SK-N-SH (cell line): ENCODE measurements around the gene GRIK1. TPM values are rescaled to one million over a fixed set of nuclear protein-coding genes. Genes with fewer than 3 reads are reported as not detected.
A peak's percentile ranks its signal among the peaks of the same experiment; 100 is the strongest.

Experiments
- CTCF ChIA-PET: fragments of 300-600, 350-600 bp; formaldehyde crosslinking; extraction: SDS; loops from one replicate; lab custom pipeline; 2021; lab: Yijun Ruan, JAX
- POLR2A ChIA-PET: fragments of 350-600 bp; sonication (Branson Sonifier 250); formaldehyde crosslinking; extraction: SDS; loops from one replicate; lab custom pipeline; 2020; ENCODE audit warnings: antibody characterized with exemption, inconsistent platforms; lab: Yijun Ruan, JAX
- DNase-seq: peaks from one replicate; pipeline ENCODE4 v3.0.0; 2012
- H2AFZ ChIP-seq: fragments of 200-600 bp; sonication (generic); 2 replicates; pipeline ENCODE4 v1.8.1; 2016; ENCODE audit warnings: antibody characterized with exemption, mild to moderate bottlenecking, low read depth
- H3F3A ChIP-seq: fragments of 200-600 bp; sonication (generic); replicated peaks from 2 replicates; pipeline ENCODE3; 2016; ENCODE audit warnings: antibody characterized with exemption, mild to moderate bottlenecking; ENCODE audit not compliant: insufficient read depth
- H3K27ac ChIP-seq, 2 experiments: fragments of 200-500 bp in 1 of 2; fragments of 200-600 bp in 1 of 2; sonication (Bioruptor generic) in 1 of 2; sonication (generic), shearing (Covaris generic) in 1 of 2; 2 replicates each; pipeline versions ENCODE4 v1.5.1 to v1.6.1; 2014 to 2016; ENCODE audit warnings: low read depth in 2 of 2, inconsistent platforms in 1 of 2, low read length in 1 of 2, mild to moderate bottlenecking in 1 of 2, mixed read lengths in 1 of 2
- H3K27me3 ChIP-seq: fragments of 200-600 bp; sonication (generic), shearing (Covaris generic); 2 replicates; pipeline ENCODE4 v1.6.1; 2016; ENCODE audit warnings: mixed run types; ENCODE audit not compliant: insufficient read depth
- H3K36me3 ChIP-seq, 2 experiments: fragments of 200-500 bp in 1 of 2; fragments of 200-600 bp in 1 of 2; sonication (Bioruptor generic) in 1 of 2; sonication (generic) in 1 of 2; replicated peaks in 1 of 2; 2 replicates each; pipeline versions ENCODE3 to v1.5.1; 2014 to 2016; ENCODE audit warnings: low read length in 1 of 2, mild to moderate bottlenecking in 1 of 2; ENCODE audit not compliant: insufficient read depth in 2 of 2, control insufficient read depth in 1 of 2
- H3K4me1 ChIP-seq, 2 experiments: fragments of 200-500 bp in 1 of 2; fragments of 200-600 bp in 1 of 2; sonication (Bioruptor generic) in 1 of 2; sonication (generic), shearing (Covaris generic) in 1 of 2; 2 replicates each; pipeline versions ENCODE4 v1.5.1 to v1.6.1; 2014 to 2016; ENCODE audit warnings: low read depth in 1 of 2, low read length in 1 of 2, mixed run types in 1 of 2; ENCODE audit not compliant: insufficient read depth in 2 of 2, control insufficient read depth in 1 of 2
- H3K4me2 ChIP-seq: fragments of 200-600 bp; sonication (generic), shearing (Covaris generic); 2 replicates; pipeline ENCODE4 v1.6.1; 2017; ENCODE audit warnings: mixed run types
- H3K4me3 ChIP-seq, 2 experiments: fragments of 200-500 bp in 1 of 2; fragments of 200-600 bp in 1 of 2; sonication (Bioruptor generic) in 1 of 2; sonication (generic), shearing (Covaris generic) in 1 of 2; 2 replicates each; pipeline versions ENCODE4 v1.5.1 to v1.8.1; 2014 to 2016; ENCODE audit warnings: low read depth in 2 of 2, inconsistent platforms in 1 of 2, low read length in 1 of 2, mild to moderate bottlenecking in 1 of 2, mixed read lengths in 1 of 2, moderate library complexity in 1 of 2
- H3K79me2 ChIP-seq: fragments of 200-600 bp; sonication (generic); 2 replicates; pipeline ENCODE4 v1.8.1; 2017; ENCODE audit warnings: mild to moderate bottlenecking; ENCODE audit not compliant: insufficient read depth
- H3K9ac ChIP-seq: fragments of 200-600 bp; sonication (generic); 2 replicates; pipeline ENCODE4 v1.6.1; 2017; ENCODE audit warnings: mixed run types
- H3K9me2 ChIP-seq: fragments of 200-600 bp; sonication (generic); 2 replicates; pipeline ENCODE4 v1.6.1; 2017; ENCODE audit warnings: mixed run types
- H3K9me3 ChIP-seq: fragments of 200-600 bp; sonication (generic); 2 replicates; pipeline ENCODE4 v1.6.1; 2017; ENCODE audit warnings: mixed run types, mild to moderate bottlenecking, moderate library complexity
- H4K20me1 ChIP-seq: fragments of 200-600 bp; sonication (generic); 2 replicates; pipeline ENCODE4 v1.6.1; 2017; ENCODE audit warnings: mild to moderate bottlenecking, mixed run types; ENCODE audit not compliant: insufficient read depth
- FOSL2 ChIP-seq: IDR thresholded peaks from 2 replicates; pipeline ENCODE4 v1.4.0; 2012; ENCODE audit warnings: low read depth, mild to moderate bottlenecking, moderate library complexity, borderline replicate concordance
- FOXJ3 ChIP-seq: sonication (generic); formaldehyde crosslinking; IDR thresholded peaks from 2 replicates; pipeline ENCODE4 v1.5.1; 2020; ENCODE audit warnings: mild to moderate bottlenecking, missing genetic modification reagents
- FOXM1 ChIP-seq: IDR thresholded peaks from 2 replicates; pipeline ENCODE4 v1.4.0; 2012; ENCODE audit warnings: low read depth, mild to moderate bottlenecking
- MEF2A ChIP-seq: IDR thresholded peaks from 2 replicates; pipeline ENCODE4 v1.4.0; 2012; ENCODE audit warnings: low read depth, borderline replicate concordance
- MXI1 ChIP-seq: IDR thresholded peaks from 2 replicates; pipeline ENCODE4 v1.6.1; 2012; ENCODE audit warnings: mild to moderate bottlenecking, low read depth, low read length, improper control_type of control experiment
- NFIC ChIP-seq: IDR thresholded peaks from 2 replicates; pipeline ENCODE4 v1.4.0; 2012; ENCODE audit warnings: borderline replicate concordance
- NRF1 ChIP-seq: IDR thresholded peaks from 2 replicates; pipeline ENCODE4 v1.6.1; 2012; ENCODE audit warnings: low read depth, mild to moderate bottlenecking, low read length
- RCOR1 ChIP-seq: fragments of 150-350 bp; IDR thresholded peaks from 2 replicates; pipeline ENCODE4 v1.6.1; 2017; ENCODE audit warnings: antibody characterized with exemption, low read length
- RFX5 ChIP-seq: IDR thresholded peaks from 2 replicates; pipeline ENCODE4 v1.6.1; 2012; ENCODE audit warnings: mild to moderate bottlenecking, improper control_type of control experiment, low read length
- SMC3 ChIP-seq: IDR thresholded peaks from 2 replicates; pipeline ENCODE4 v1.6.1; 2012; ENCODE audit warnings: low read depth, low read length, improper control_type of control experiment
- TAF1 ChIP-seq: IDR thresholded peaks from 2 replicates; pipeline ENCODE4 v1.6.1; 2012; ENCODE audit warnings: low read depth, mild to moderate bottlenecking, low read length, moderate library complexity, borderline replicate concordance
- polyA plus RNA-seq, 3 experiments: library from polyadenylated mRNA; depleted of rRNA; stranded (reverse); fragments of >200 nt; gene quantifications; 2 replicates each; pipeline ENCODE4 v1.2.3, GENCODE V29; 2012
- TF ChIP-seq, protein P1 (sequence below): IDR thresholded peaks from 2 replicates; pipeline ENCODE4 v1.4.0; 2012; ENCODE audit warnings: low read depth
- TF ChIP-seq, protein P2 (sequence below): IDR thresholded peaks from 2 replicates; pipeline ENCODE4 v1.6.1; 2012; ENCODE audit warnings: mild to moderate bottlenecking, low read depth, low read length, moderate library complexity
- TF ChIP-seq, protein P3 (sequence below): IDR thresholded peaks from 2 replicates; pipeline ENCODE4; 2012
- TF ChIP-seq, protein P4 (sequence below): fragments of 150-350 bp; IDR thresholded peaks from 2 replicates; pipeline ENCODE4 v1.6.1; 2017; ENCODE audit warnings: antibody characterized with exemption, low read length, low read depth, borderline replicate concordance
- TF ChIP-seq, protein P5 (sequence below): IDR thresholded peaks from 2 replicates; pipeline ENCODE4 v1.4.0; 2012; ENCODE audit warnings: low read depth, borderline replicate concordance
- TF ChIP-seq, protein P6 (sequence below): IDR thresholded peaks from 2 replicates; pipeline ENCODE4 v1.4.0; 2012; ENCODE audit warnings: low read depth, borderline replicate concordance
- TF ChIP-seq, protein P7 (sequence below): fragments of 200-600 bp; sonication (generic); IDR thresholded peaks from 2 replicates; pipeline ENCODE4 v1.6.1; 2017; ENCODE audit warnings: antibody characterized with exemption, mild to moderate bottlenecking, moderate library complexity

GRIK1 gene
- polyA plus RNA-seq, 1 of the 3 experiments (the other 2 are of a cell fraction) = not detected

DNA sequence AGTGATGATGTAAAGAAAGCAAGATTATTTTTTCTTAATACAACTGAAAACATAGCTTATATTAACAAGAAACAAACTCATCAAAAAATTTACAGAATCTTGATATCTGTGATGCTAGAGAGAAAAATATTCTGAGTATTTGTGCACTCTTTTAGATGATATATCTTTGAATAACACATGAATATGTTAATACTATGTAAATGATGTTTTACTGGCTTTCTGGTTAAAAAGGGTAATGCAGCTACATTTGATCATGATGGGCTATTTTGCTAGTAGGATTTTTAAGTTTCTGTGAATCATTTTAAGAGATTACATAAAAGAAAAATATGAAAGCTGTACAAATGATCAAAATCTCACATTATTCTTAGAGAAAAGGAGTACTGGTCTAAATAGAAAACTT, 114.5 kb downstream of the GRIK1 start:
- H2AFZ ChIP-seq = 0 out of 2 replicates have a peak overlapping the region, but pooled peaks have one; percentile 20
- TF ChIP-seq NFIC (no peak), FOXM1 (no peak), FOXJ3 (CRISPR knock-in tag) (no peak), TAF1 (no peak), SMC3 (no peak), NRF1 (no peak), RCOR1 (no peak), RFX5 (no peak), MXI1 (no peak), FOSL2 (no peak), MEF2A (no peak)
- TF ChIP-seq, protein P1, sequence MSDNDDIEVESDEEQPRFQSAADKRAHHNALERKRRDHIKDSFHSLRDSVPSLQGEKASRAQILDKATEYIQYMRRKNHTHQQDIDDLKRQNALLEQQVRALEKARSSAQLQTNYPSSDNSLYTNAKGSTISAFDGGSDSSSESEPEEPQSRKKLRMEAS = no peak
- TF ChIP-seq, protein P2, sequence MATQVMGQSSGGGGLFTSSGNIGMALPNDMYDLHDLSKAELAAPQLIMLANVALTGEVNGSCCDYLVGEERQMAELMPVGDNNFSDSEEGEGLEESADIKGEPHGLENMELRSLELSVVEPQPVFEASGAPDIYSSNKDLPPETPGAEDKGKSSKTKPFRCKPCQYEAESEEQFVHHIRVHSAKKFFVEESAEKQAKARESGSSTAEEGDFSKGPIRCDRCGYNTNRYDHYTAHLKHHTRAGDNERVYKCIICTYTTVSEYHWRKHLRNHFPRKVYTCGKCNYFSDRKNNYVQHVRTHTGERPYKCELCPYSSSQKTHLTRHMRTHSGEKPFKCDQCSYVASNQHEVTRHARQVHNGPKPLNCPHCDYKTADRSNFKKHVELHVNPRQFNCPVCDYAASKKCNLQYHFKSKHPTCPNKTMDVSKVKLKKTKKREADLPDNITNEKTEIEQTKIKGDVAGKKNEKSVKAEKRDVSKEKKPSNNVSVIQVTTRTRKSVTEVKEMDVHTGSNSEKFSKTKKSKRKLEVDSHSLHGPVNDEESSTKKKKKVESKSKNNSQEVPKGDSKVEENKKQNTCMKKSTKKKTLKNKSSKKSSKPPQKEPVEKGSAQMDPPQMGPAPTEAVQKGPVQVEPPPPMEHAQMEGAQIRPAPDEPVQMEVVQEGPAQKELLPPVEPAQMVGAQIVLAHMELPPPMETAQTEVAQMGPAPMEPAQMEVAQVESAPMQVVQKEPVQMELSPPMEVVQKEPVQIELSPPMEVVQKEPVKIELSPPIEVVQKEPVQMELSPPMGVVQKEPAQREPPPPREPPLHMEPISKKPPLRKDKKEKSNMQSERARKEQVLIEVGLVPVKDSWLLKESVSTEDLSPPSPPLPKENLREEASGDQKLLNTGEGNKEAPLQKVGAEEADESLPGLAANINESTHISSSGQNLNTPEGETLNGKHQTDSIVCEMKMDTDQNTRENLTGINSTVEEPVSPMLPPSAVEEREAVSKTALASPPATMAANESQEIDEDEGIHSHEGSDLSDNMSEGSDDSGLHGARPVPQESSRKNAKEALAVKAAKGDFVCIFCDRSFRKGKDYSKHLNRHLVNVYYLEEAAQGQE = no peak
- TF ChIP-seq, protein P3, sequence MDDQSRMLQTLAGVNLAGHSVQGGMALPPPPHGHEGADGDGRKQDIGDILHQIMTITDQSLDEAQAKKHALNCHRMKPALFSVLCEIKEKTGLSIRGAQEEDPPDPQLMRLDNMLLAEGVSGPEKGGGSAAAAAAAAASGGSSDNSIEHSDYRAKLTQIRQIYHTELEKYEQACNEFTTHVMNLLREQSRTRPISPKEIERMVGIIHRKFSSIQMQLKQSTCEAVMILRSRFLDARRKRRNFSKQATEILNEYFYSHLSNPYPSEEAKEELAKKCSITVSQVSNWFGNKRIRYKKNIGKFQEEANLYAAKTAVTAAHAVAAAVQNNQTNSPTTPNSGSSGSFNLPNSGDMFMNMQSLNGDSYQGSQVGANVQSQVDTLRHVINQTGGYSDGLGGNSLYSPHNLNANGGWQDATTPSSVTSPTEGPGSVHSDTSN = no peak
- TF ChIP-seq, protein P4, sequence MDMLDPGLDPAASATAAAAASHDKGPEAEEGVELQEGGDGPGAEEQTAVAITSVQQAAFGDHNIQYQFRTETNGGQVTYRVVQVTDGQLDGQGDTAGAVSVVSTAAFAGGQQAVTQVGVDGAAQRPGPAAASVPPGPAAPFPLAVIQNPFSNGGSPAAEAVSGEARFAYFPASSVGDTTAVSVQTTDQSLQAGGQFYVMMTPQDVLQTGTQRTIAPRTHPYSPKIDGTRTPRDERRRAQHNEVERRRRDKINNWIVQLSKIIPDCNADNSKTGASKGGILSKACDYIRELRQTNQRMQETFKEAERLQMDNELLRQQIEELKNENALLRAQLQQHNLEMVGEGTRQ = no peak
- TF ChIP-seq, protein P5, sequence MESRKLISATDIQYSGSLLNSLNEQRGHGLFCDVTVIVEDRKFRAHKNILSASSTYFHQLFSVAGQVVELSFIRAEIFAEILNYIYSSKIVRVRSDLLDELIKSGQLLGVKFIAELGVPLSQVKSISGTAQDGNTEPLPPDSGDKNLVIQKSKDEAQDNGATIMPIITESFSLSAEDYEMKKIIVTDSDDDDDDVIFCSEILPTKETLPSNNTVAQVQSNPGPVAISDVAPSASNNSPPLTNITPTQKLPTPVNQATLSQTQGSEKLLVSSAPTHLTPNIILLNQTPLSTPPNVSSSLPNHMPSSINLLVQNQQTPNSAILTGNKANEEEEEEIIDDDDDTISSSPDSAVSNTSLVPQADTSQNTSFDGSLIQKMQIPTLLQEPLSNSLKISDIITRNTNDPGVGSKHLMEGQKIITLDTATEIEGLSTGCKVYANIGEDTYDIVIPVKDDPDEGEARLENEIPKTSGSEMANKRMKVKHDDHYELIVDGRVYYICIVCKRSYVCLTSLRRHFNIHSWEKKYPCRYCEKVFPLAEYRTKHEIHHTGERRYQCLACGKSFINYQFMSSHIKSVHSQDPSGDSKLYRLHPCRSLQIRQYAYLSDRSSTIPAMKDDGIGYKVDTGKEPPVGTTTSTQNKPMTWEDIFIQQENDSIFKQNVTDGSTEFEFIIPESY = no peak
- TF ChIP-seq, protein P6, sequence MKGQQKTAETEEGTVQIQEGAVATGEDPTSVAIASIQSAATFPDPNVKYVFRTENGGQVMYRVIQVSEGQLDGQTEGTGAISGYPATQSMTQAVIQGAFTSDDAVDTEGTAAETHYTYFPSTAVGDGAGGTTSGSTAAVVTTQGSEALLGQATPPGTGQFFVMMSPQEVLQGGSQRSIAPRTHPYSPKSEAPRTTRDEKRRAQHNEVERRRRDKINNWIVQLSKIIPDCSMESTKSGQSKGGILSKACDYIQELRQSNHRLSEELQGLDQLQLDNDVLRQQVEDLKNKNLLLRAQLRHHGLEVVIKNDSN = no peak
- TF ChIP-seq, protein P7, sequence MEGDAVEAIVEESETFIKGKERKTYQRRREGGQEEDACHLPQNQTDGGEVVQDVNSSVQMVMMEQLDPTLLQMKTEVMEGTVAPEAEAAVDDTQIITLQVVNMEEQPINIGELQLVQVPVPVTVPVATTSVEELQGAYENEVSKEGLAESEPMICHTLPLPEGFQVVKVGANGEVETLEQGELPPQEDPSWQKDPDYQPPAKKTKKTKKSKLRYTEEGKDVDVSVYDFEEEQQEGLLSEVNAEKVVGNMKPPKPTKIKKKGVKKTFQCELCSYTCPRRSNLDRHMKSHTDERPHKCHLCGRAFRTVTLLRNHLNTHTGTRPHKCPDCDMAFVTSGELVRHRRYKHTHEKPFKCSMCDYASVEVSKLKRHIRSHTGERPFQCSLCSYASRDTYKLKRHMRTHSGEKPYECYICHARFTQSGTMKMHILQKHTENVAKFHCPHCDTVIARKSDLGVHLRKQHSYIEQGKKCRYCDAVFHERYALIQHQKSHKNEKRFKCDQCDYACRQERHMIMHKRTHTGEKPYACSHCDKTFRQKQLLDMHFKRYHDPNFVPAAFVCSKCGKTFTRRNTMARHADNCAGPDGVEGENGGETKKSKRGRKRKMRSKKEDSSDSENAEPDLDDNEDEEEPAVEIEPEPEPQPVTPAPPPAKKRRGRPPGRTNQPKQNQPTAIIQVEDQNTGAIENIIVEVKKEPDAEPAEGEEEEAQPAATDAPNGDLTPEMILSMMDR = no peak
- TF ChIP-seq, all 33 proteins: peak for 0
- Histone ChIP-seq H3K36me3 (no peaks in the 10 kb centered on the region), H3K4me2 (no peak overlapping the region), H3F3A (no peaks in the 10 kb centered on the region), H3K9ac (no peak overlapping the region), H3K27ac (no peak overlapping the region), H3K27me3 (no peaks in the 10 kb centered on the region), H3K4me3 (no peak overlapping the region), H3K4me1 (no peaks in the 10 kb centered on the region), H3K9me3 (no peaks in the 10 kb centered on the region), H3K9me2 (no peaks in the 10 kb centered on the region), H3K79me2 (no peaks in the 10 kb centered on the region), H4K20me1 (no peaks in the 10 kb centered on the region)
- POLR2A ChIA-PET = no interaction called here
- CTCF ChIA-PET = no interaction called here
- DNase-seq = no peak
